Ovary (tissue), 9 donors: ENCODE results near the gene PACS2. TPM values are rescaled to one million over a fixed set of nuclear protein-coding genes. Genes with fewer than 3 reads are reported as not detected.
A peak's percentile ranks its signal among the peaks of the same experiment; 100 is the strongest.

Experiments
- DNase-seq, 5 donors: peaks; one replicate each; pipeline ENCODE4 v3.0.0-alpha.2; 2019 to 2020
- H3K27ac ChIP-seq, 2 donors: fragments of 200-600 bp; one replicate each; pipeline versions ENCODE4 v1.5.1 to v1.8.0; 2019 to 2022
- H3K27me3 ChIP-seq: fragments of 200-600 bp; one replicate; pipeline ENCODE4 v1.8.0; 2022
- H3K36me3 ChIP-seq: fragments of 200-600 bp; sonication (generic); one replicate; pipeline ENCODE4 v1.5.1; 2019
- H3K4me1 ChIP-seq: one replicate; pipeline ENCODE4 v1.8.1; 2013; ENCODE audit warnings: mild to moderate bottlenecking, moderate library complexity; ENCODE audit not compliant: insufficient read depth
- H3K4me3 ChIP-seq: fragments of 200-600 bp; sonication (generic); one replicate; pipeline ENCODE4 v1.5.1; 2017
- H3K9me3 ChIP-seq, 2 donors: fragments of 200-600 bp in 1 of 2; sonication (generic) in 1 of 2; one replicate each; pipeline versions ENCODE4 v1.5.1 to v1.8.1; 2013 to 2019; ENCODE audit warnings: mild to moderate bottlenecking in 1 of 2, moderate library complexity in 1 of 2
- EP300 ChIP-seq: sonication (generic); formaldehyde crosslinking; IDR thresholded peaks from one replicate; pipeline ENCODE4 v1.6.1; 2017; ENCODE audit warnings: antibody characterized with exemption
- POLR2A ChIP-seq: fragments of 450-650 bp; IDR thresholded peaks from one replicate; pipeline ENCODE4 v1.6.1; 2017; ENCODE audit warnings: antibody characterized with exemption, mild to moderate bottlenecking, moderate library complexity
- WGBS, 3 donors: extraction: QIAGEN DNeasy Blood & Tissue Kit in 1 of 3; methylation state at CpG; one replicate each; pipeline versions ENCODE4 v1.1.5 to v1.1.7; 2013 to 2017; 5-methylcytosine and 5-hydroxymethylcytosine counted together
- intact Hi-C, 4 donors: fragments of 100-400 bp; cut with DNase I; formaldehyde crosslinking; loops; one replicate each; pipeline versions ENCODE4 v1.11.0 to v1.15.1; 2022 to 2023
- polyA plus RNA-seq, 2 donors: library from polyadenylated mRNA; stranded (reverse); fragments of 200-250 nt in 1 of 2; fragments of 350-450 nt in 1 of 2; fragmentation: Illumina TruSeq in 1 of 2; extraction: RNeasy Lipid Tissue Mini Kit (QIAGEN cat#74804) in 1 of 2; gene quantifications; one replicate each; pipeline ENCODE4 v1.2.3, GENCODE V29; 2013 to 2014
- total RNA-seq, 7 donors: library from RNA; depleted of rRNA in 2 of 7; stranded (reverse); fragments of >200 nt in 2 of 7; fragmentation: NEBNext Ultra II Directional in 3 of 7; extraction: Animal tissue kit (Norgen Biotek cat#: 25700) in 3 of 7; gene quantifications; one replicate each; pipeline versions ENCODE4 v1.1.0 to v1.2.4, GENCODE V29; 2016 to 2023
- TF ChIP-seq, protein P1 (sequence below), 3 donors: fragments of 450-650 bp in 2 of 3; fragments of 200-600 bp in 1 of 3; IDR thresholded peaks; one replicate each; pipeline versions ENCODE4 v1.5.1 to v1.8.0; 2016 to 2022; ENCODE audit warnings: antibody characterized with exemption in 3 of 3, mild to moderate bottlenecking in 1 of 3
- donor health status: DM: no; HTN: no; CAD: no; lungs with moderate emphysema.
- donor health status: DM: no; HTN: no; CAD: no.
- donor health status: Bipolar disorder and iron deficiency.
- donor health status: DM: yes; HTN: yes; CAD: no.
- donor health status: DM: no; HTN: no; CAD: no.
- donor health status: DM: yes; HTN: yes; CAD: no.

The PACS2 gene
- total and polyA plus RNA-seq, 9 donors, result 21.2 to 91.9 (median 60.6) TPM

DNA sequence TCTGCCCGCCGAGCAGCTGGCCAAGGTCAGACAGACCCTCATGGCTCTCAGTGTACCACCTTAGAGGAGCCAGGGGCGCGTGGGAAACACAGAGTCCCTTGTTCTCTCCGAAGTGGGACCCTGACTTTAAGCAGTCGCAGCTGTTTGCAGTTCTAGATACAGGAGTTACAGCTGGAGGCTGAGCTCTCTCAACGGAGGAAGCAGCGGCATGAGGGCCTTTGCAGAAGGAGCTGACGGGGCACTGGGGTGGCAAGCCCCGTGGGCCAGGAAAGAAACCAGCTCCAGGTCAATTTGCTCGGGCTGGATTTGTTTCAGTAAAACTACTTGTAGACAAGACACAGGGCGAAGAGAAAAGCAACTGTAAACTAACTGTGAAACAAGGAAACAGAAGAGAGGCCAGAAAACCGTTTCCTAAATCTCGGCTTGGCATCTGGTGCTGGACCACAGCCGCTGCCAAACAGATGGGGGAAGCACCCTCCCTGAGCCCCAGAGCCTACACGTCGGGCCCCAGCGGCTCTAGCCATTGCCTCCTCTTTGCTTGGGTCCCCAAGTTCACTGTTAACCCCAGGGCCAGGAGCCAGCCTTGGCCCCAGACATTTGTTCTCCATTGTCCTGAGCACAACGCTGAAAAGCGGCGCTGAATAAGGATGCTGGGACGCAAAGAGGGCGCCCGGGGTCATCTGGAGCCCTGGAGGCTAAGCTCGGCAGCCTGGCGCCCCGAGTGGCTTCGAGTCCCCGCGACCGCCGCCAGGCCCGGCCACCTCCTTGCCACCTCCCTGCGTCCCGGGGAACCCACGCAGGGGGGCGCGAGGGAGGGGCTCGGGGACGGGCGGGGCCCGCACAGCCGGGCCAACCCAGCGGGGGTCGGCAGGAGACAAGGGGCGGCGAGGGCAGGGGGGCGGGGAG lies 914 bp upstream of the PACS2 start:
- peak overlapping the region; percentile 92 to 98 for H3K27ac ChIP-seq
- no peaks in the 10 kb centered on the region for H3K9me3 ChIP-seq
- 7 to 19% (median 7%) methylated on average over 33 to 48 of the region's 48 CpGs for WGBS, 3 donors
- peak overlapping the region; percentile 85 for H3K4me3 ChIP-seq
- TF ChIP-seq, protein P1, sequence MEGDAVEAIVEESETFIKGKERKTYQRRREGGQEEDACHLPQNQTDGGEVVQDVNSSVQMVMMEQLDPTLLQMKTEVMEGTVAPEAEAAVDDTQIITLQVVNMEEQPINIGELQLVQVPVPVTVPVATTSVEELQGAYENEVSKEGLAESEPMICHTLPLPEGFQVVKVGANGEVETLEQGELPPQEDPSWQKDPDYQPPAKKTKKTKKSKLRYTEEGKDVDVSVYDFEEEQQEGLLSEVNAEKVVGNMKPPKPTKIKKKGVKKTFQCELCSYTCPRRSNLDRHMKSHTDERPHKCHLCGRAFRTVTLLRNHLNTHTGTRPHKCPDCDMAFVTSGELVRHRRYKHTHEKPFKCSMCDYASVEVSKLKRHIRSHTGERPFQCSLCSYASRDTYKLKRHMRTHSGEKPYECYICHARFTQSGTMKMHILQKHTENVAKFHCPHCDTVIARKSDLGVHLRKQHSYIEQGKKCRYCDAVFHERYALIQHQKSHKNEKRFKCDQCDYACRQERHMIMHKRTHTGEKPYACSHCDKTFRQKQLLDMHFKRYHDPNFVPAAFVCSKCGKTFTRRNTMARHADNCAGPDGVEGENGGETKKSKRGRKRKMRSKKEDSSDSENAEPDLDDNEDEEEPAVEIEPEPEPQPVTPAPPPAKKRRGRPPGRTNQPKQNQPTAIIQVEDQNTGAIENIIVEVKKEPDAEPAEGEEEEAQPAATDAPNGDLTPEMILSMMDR (IDR thresholded peaks at IDR 0.05), result no peak
- TF ChIP-seq POLR2A (no peak), EP300 (no peak)
- H3K36me3 ChIP-seq, result no peaks in the 10 kb centered on the region
- H3K27me3 ChIP-seq, result no peaks in the 10 kb centered on the region
- intact Hi-C loops, result loop anchor here in 1 of 4 donors (2.0 kb wide), 1 partner anchor 13 kb away; the partner anchor contains the start of gene BRF1
- DNase-seq, result peak in 4 of 5 donors; percentile 42 to 71 (median 48)
- peaks cover 14% of the 10 kb centered on the region for H3K4me1 ChIP-seq

DNA sequence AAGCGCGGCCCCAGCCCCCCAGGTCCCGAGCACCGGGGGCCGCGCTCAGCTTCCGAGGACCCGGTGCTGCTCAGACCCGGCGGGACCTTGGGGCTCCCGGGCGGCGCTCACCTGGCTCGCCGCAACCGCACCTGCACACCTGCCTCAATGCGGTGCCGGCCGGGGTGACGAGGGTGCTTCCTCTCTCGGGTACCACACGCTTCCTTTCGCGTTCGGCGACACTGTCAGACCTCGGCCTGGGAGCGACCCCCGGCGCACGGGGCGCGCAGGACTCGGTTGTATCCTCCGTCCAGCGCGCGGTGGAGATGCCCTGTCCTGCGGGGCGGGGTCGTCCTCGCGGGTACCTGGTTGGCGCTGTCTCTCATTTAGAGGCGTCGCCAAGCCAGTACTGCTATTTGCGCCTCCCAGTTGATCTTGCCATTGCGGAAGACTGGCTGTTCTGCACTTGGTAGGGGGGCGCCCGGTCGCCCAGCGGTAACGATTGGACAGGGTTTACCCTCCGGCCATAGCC lies 718 bp downstream of the PACS2 start:
- H3K4me1 ChIP-seq, result peaks cover 14% of the 10 kb centered on the region
- TF ChIP-seq, protein P1 (IDR thresholded peaks at IDR 0.05), result no peak
- no peak for TF ChIP-seq POLR2A
- no peak for TF ChIP-seq EP300
- peak overlapping the region in 1 of 2 donors; percentile 78 for H3K27ac ChIP-seq
- DNase-seq, result peak in 4 of 5 donors; percentile 21 to 58 (median 56)
- no peaks in the 10 kb centered on the region for H3K36me3 ChIP-seq
- 0 to 1% (median 1%) methylated on average over 33 to 54 of the region's 54 CpGs for WGBS, 3 donors
- intact Hi-C loops, result loop anchor here in 1 of 4 donors (2.0 kb wide), 1 partner anchor 14 kb away; the partner anchor contains the start of gene BRF1
- H3K27me3 ChIP-seq, result no peaks in the 10 kb centered on the region
- H3K9me3 ChIP-seq, result no peaks in the 10 kb centered on the region
- peak overlapping the region; percentile 80 for H3K4me3 ChIP-seq

- 56 to 62% (median 61%) methylated on average over 14 to 15 of the region's 15 CpGs for WGBS, 3 donors
- H3K4me3 ChIP-seq, result peak overlapping the region; percentile 80
- no peak for TF ChIP-seq POLR2A
- no peak for TF ChIP-seq EP300
- peak in 1 of 5 donors; percentile 36 for DNase-seq
- peaks cover 14% of the 10 kb centered on the region for H3K4me1 ChIP-seq
- no peak overlapping the region for H3K27ac ChIP-seq
- no peaks in the 10 kb centered on the region for H3K27me3 ChIP-seq
- intact Hi-C loops, result loop anchor here in 1 of 4 donors (2.0 kb wide), 1 partner anchor 15 kb away; the partner anchor contains the start of gene BRF1
- no peaks in the 10 kb centered on the region for H3K9me3 ChIP-seq
- no peaks in the 10 kb centered on the region for H3K36me3 ChIP-seq
These were observed 1.5 kb downstream of the PACS2 start for GRCh38 chr14:105315941-105316576.

DNA sequence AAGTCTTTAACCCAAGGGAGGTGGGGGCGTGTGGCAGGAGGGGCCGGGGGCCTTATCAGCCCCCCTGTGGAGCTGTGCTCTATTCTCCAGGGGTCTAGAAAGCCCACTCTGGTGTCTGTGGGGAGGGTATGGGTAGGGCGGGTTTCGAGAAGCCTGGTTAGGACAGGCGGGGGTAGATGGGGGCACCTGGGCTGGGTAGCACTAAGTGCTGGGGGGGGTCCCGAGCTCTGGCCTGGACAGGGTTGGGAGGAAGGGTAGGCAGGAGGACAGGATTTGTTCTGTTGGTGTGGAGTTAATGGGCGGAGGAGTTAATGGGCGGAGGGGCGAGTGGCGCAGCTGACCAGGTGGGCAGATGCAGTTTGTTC lies 2.0 kb downstream of the PACS2 start:
- no peak for TF ChIP-seq POLR2A
- no peak for TF ChIP-seq EP300
- TF ChIP-seq, protein P1 (IDR thresholded peaks at IDR 0.05), result no peak
- no peak for DNase-seq
- WGBS, 3 donors, result 81 to 86% (median 85%) methylated on average over 10 of the region's 10 CpGs
- H3K27me3 ChIP-seq, result no peaks in the 10 kb centered on the region
- no peaks in the 10 kb centered on the region for H3K9me3 ChIP-seq
- peaks cover 14% of the 10 kb centered on the region for H3K4me1 ChIP-seq
- intact Hi-C loops, result no loop called here
- H3K4me3 ChIP-seq, result no peak overlapping the region
- no peak overlapping the region for H3K27ac ChIP-seq
- no peaks in the 10 kb centered on the region for H3K36me3 ChIP-seq
